Transverse colon (tissue), 4 donors: ENCODE results near the gene WBP11. TPM values are rescaled to one million over a fixed set of nuclear protein-coding genes. Genes with fewer than 3 reads are reported as not detected.

ENCODE experiments used
- DNase-seq: peaks from one replicate; pipeline ENCODE4 v3.0.0-alpha.2; 2019
- H3K27ac ChIP-seq, 4 donors: fragments of 200-600 bp; sonication (generic); 2 replicates each; pipeline ENCODE4 v1.5.1; 2016 to 2018; ENCODE audit warnings: inconsistent platforms in 4 of 4
- H3K27me3 ChIP-seq: fragments of 200-600 bp; sonication (generic); 2 replicates; pipeline ENCODE4 v1.5.1; 2017; ENCODE audit warnings: inconsistent platforms
- H3K36me3 ChIP-seq, 4 donors: fragments of 200-600 bp; sonication (generic); 2 replicates each; pipeline ENCODE4 v1.5.1; 2017 to 2019; ENCODE audit warnings: inconsistent platforms in 4 of 4
- H3K4me1 ChIP-seq, 4 donors: fragments of 200-600 bp; sonication (generic); 2 replicates each; pipeline ENCODE4 v1.5.1; 2017 to 2020; ENCODE audit warnings: inconsistent platforms in 4 of 4
- H3K4me3 ChIP-seq, 4 donors: fragments of 200-600 bp; sonication (generic); 1 replicate in 1 of 4; 2 replicates in 3 of 4; pipeline versions ENCODE4 v1.5.1 to v1.6.1; 2017 to 2019; ENCODE audit warnings: inconsistent platforms in 4 of 4
- H3K9me3 ChIP-seq, 2 donors: fragments of 200-600 bp; sonication (generic); 2 replicates each; pipeline ENCODE4 v1.5.1; 2017 to 2019; ENCODE audit warnings: inconsistent platforms in 2 of 2
- EP300 ChIP-seq: sonication (generic); formaldehyde crosslinking; IDR thresholded peaks from one replicate; pipeline ENCODE4 v1.6.1; 2017; ENCODE audit warnings: antibody characterized with exemption, low read depth
- POLR2A ChIP-seq: fragments of 450-650 bp; IDR thresholded peaks from one replicate; pipeline ENCODE4 v1.6.1; 2016; ENCODE audit warnings: antibody characterized with exemption, mild to moderate bottlenecking, moderate library complexity
- POLR2AphosphoS5 ChIP-seq, 3 donors: sonication (generic); formaldehyde crosslinking; IDR thresholded peaks; one replicate each; pipeline ENCODE4 v1.6.1; 2016; ENCODE audit warnings: antibody characterized with exemption in 3 of 3
- WGBS, 2 donors: methylation state at CpG; one replicate each; pipeline ENCODE4 v1.1.5; 2018; ENCODE audit warnings: low coverage in 1 of 2; 5-methylcytosine and 5-hydroxymethylcytosine counted together
- in situ Hi-C, 4 donors: fragments of 200-750 bp; cut with MboI; loops; one replicate each; pipeline versions ENCODE4 v1.15.0 to v1.15.1; 2017; ENCODE audit warnings: low sequenced_read_pairs in 3 of 4, low pct_ligation_motif_present in 1 of 4, low pct_unique_long_range_greater_than_20kb in 1 of 4
- intact Hi-C: fragments of 100-400 bp; cut with DNase I; formaldehyde crosslinking; loops from one replicate; pipeline ENCODE4 v1.15.1; 2023; ENCODE audit warnings: low total_unique reads
- total RNA-seq, 4 donors: library from RNA; depleted of rRNA; stranded (reverse); fragments of >200 nt; gene quantifications; one replicate each; pipeline ENCODE4 v1.1.0, GENCODE V29; 2016
- TF ChIP-seq, protein P1 (sequence below), 5 experiments: fragments of 200-600 bp in 3 of 5; fragments of 450-650 bp in 2 of 5; sonication (generic) in 3 of 5; IDR thresholded peaks; 1 replicate in 2 of 5; 2 replicates in 3 of 5; pipeline ENCODE4 v1.5.1; 2016 to 2017; ENCODE audit warnings: antibody characterized with exemption in 5 of 5, inconsistent platforms in 3 of 5, mild to moderate bottlenecking in 2 of 5, moderate library complexity in 1 of 5

WBP11 gene
- total RNA-seq, 4 donors from 2014 or later = 7.4 to 19.4 (median 11.6) TPM

- intact Hi-C loops (no loop called here), in situ Hi-C loops (no loop called here)
- 76 to 79% methylated on average over 4 of the region's 4 CpGs for WGBS, 2 donors
- Histone ChIP-seq H3K9me3 (no peaks in the 10 kb centered on the region), H3K36me3 (peaks cover 0 to 75% (median 36%) of the 10 kb centered on the region in 4 donors), H3K27ac (no peak overlapping the region), H3K27me3 (no peaks in the 10 kb centered on the region), H3K4me1 (no peaks in the 10 kb centered on the region), H3K4me3 (no peak overlapping the region)
- no peak for DNase-seq
- TF ChIP-seq EP300 (no peak), POLR2A (no peak), POLR2AphosphoS5 (IDR thresholded peaks at IDR 0.05) (no peak)
- TF ChIP-seq, protein P1, sequence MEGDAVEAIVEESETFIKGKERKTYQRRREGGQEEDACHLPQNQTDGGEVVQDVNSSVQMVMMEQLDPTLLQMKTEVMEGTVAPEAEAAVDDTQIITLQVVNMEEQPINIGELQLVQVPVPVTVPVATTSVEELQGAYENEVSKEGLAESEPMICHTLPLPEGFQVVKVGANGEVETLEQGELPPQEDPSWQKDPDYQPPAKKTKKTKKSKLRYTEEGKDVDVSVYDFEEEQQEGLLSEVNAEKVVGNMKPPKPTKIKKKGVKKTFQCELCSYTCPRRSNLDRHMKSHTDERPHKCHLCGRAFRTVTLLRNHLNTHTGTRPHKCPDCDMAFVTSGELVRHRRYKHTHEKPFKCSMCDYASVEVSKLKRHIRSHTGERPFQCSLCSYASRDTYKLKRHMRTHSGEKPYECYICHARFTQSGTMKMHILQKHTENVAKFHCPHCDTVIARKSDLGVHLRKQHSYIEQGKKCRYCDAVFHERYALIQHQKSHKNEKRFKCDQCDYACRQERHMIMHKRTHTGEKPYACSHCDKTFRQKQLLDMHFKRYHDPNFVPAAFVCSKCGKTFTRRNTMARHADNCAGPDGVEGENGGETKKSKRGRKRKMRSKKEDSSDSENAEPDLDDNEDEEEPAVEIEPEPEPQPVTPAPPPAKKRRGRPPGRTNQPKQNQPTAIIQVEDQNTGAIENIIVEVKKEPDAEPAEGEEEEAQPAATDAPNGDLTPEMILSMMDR (IDR thresholded peaks at IDR 0.05) = no peak
These were observed 8.2 kb downstream of the WBP11 start for GRCh38 chr12:14795028-14795448.

GRCh38 chr12:14785568-14785967, 17.7 kb downstream of the WBP11 start:
- in situ Hi-C loops (no loop called here), intact Hi-C loops (no loop called here)
- no peaks in the 10 kb centered on the region for H3K27me3 ChIP-seq
- peaks cover 0 to 46% (median 23%) of the 10 kb centered on the region in 4 donors for H3K36me3 ChIP-seq
- 95 to 98% methylated on average over 3 of the region's 3 CpGs for WGBS, 2 donors
- no peak for DNase-seq
- H3K4me1 ChIP-seq = peaks cover 0 to 14% (median 1%) of the 10 kb centered on the region in 4 donors
- TF ChIP-seq EP300 (no peak), POLR2AphosphoS5 (IDR thresholded peaks at IDR 0.05) (no peak), POLR2A (no peak)
- TF ChIP-seq, protein P1 (IDR thresholded peaks at IDR 0.05) = no peak
- H3K4me3 ChIP-seq = no peak overlapping the region
- H3K27ac ChIP-seq = no peak overlapping the region
- H3K9me3 ChIP-seq = no peaks in the 10 kb centered on the region

DNA sequence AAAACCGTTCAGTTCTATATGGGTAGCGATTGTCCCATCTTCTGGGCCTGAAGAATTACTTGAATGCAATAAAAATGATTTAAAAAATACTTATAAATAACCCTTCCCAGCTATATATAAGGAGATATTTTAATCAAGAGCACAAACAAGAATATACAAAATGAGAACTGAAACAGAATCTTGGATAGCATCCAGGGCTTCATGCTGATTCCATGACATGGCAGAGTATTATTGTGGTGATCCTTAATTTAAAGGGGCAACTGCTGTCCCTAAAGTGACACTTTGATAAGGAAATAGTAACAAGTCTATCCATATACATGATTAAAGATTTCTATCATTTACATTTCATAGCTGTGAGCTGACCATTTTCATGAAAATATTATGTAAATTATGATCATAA, 18.8 kb downstream of the WBP11 start:
- 92 to 100% methylated on average over 2 of the region's 2 CpGs for WGBS, 2 donors
- H3K27me3 ChIP-seq = no peaks in the 10 kb centered on the region
- TF ChIP-seq EP300 (no peak), POLR2A (no peak), POLR2AphosphoS5 (IDR thresholded peaks at IDR 0.05) (no peak)
- TF ChIP-seq, protein P1 (IDR thresholded peaks at IDR 0.05) = no peak
- H3K36me3 ChIP-seq = peaks cover 0 to 35% (median 17%) of the 10 kb centered on the region in 4 donors
- no peak overlapping the region for H3K27ac ChIP-seq
- in situ Hi-C loops = no loop called here
- H3K4me3 ChIP-seq = no peak overlapping the region
- H3K9me3 ChIP-seq = no peaks in the 10 kb centered on the region
- H3K4me1 ChIP-seq = peaks cover 0 to 14% (median 1%) of the 10 kb centered on the region in 4 donors
- DNase-seq = no peak
- intact Hi-C loops = no loop called here

GRCh38 chr12:14782756-14783155, 20.5 kb downstream of the WBP11 start:
- Histone ChIP-seq H3K9me3 (no peaks in the 10 kb centered on the region), H3K27me3 (no peaks in the 10 kb centered on the region), H3K4me1 (peaks cover 0 to 15% (median 2%) of the 10 kb centered on the region in 4 donors), H3K4me3 (no peak overlapping the region), H3K36me3 (peaks cover 0 to 18% (median 9%) of the 10 kb centered on the region in 4 donors), H3K27ac (no peak overlapping the region)
- TF ChIP-seq EP300 = no peak
- TF ChIP-seq POLR2AphosphoS5 (IDR thresholded peaks at IDR 0.05) = no peak
- TF ChIP-seq, protein P1 (IDR thresholded peaks at IDR 0.05) = no peak
- no peak for TF ChIP-seq POLR2A
- in situ Hi-C loops = no loop called here
- intact Hi-C loops = no loop called here
- no peak for DNase-seq
